ENCODE results near the gene OCA2.

OCA2 gene

GRCh38 chr15:27939246-27939645 lies 159.9 kb downstream of the OCA2 start:
- no peak for DNase-seq (ENCODE audit: low spot score)

- no peak for DNase-seq (ENCODE audit: low spot score)
These were observed 161.3 kb downstream of the OCA2 start for GRCh38 chr15:27937851-27938250.

GRCh38 chr15:27936164-27936563 lies 163.0 kb downstream of the OCA2 start:
- no peak for DNase-seq (ENCODE audit: low spot score)

GRCh38 chr15:27935328-27935727 lies 163.8 kb downstream of the OCA2 start:
- DNase-seq (ENCODE audit: low spot score), result no peak

GRCh38 chr15:27934782-27935181 lies 164.3 kb downstream of the OCA2 start:
- DNase-seq (ENCODE audit: low spot score), result no peak

- DNase-seq (ENCODE audit: low spot score), result no peak
These were observed 165.6 kb downstream of the OCA2 start for GRCh38 chr15:27933562-27933961.

GRCh38 chr15:27932600-27932999 lies 166.5 kb downstream of the OCA2 start:
- no peak for DNase-seq (ENCODE audit: low spot score)

GRCh38 chr15:27928386-27928785 lies 170.7 kb downstream of the OCA2 start:
- DNase-seq (ENCODE audit: low spot score), result no peak

- no peak for DNase-seq (ENCODE audit: low spot score)
These were observed 186.8 kb downstream of the OCA2 start for GRCh38 chr15:27912283-27912682.

- no peak for DNase-seq (ENCODE audit: low spot score)
These were observed 192.3 kb downstream of the OCA2 start for GRCh38 chr15:27906802-27907201.

- no peak for DNase-seq (ENCODE audit: low spot score)
These were observed 195.7 kb downstream of the OCA2 start for GRCh38 chr15:27903405-27903804.

GRCh38 chr15:27902680-27903385 lies 196.3 kb downstream of the OCA2 start:
- no peak for DNase-seq (ENCODE audit: low spot score)

- DNase-seq (ENCODE audit: low spot score), result no peak
These were observed 199.4 kb downstream of the OCA2 start for GRCh38 chr15:27899583-27900285.

GRCh38 chr15:27897481-27897880 lies 201.6 kb downstream of the OCA2 start:
- DNase-seq (ENCODE audit: low spot score), result no peak

GRCh38 chr15:27894645-27895044 lies 204.5 kb downstream of the OCA2 start:
- DNase-seq (ENCODE audit: low spot score), result no peak

GRCh38 chr15:27889258-27889657 lies 209.9 kb downstream of the OCA2 start:
- DNase-seq (ENCODE audit: low spot score), result no peak

GRCh38 chr15:27885201-27885600 lies 213.9 kb downstream of the OCA2 start:
- DNase-seq (ENCODE audit: low spot score), result no peak

- DNase-seq (ENCODE audit: low spot score), result no peak
These were observed 214.4 kb downstream of the OCA2 start for GRCh38 chr15:27884726-27885125.

- DNase-seq (ENCODE audit: low spot score), result no peak
These were observed 220.3 kb downstream of the OCA2 start for GRCh38 chr15:27878841-27879240.

- no peak for DNase-seq (ENCODE audit: low spot score)
These were observed 225.3 kb downstream of the OCA2 start for GRCh38 chr15:27873828-27874227.

- no peak for DNase-seq (ENCODE audit: low spot score)
These were observed 226.1 kb downstream of the OCA2 start for GRCh38 chr15:27873039-27873438.

GRCh38 chr15:27872355-27872754 lies 226.8 kb downstream of the OCA2 start:
- no peak for DNase-seq (ENCODE audit: low spot score)

- DNase-seq (ENCODE audit: low spot score), result no peak
These were observed 227.2 kb downstream of the OCA2 start for GRCh38 chr15:27871902-27872260.
